Measurements from ENCODE around the gene ADH4.
"Not testable (repeated sequence)": the region's sequence is repeated elsewhere in the genome, so short reads cannot be mapped to it uniquely, and the experiment has no call there.

The ADH4 gene

GRCh38 chr4:99135541-99136162, 8.4 kb downstream of the ADH4 start:
- FAIRE-seq (no peak), DNase-seq (ENCODE audit: insufficient read length, low spot score) (no peak)

- DNase-seq (ENCODE audit: insufficient read length, low spot score) = no peak
- FAIRE-seq = no peak
Measured at GRCh38 chr4:99134586-99134985, 9.5 kb downstream of the ADH4 start.

GRCh38 chr4:99131378-99131777, 12.7 kb downstream of the ADH4 start:
- DNase-seq (ENCODE audit: insufficient read length, low spot score) (no peak), FAIRE-seq (no peak)

GRCh38 chr4:99126376-99126775, 17.7 kb downstream of the ADH4 start:
- FAIRE-seq (no peak), DNase-seq (ENCODE audit: insufficient read length, low spot score) (no peak)

- no peak for FAIRE-seq
- no peak for DNase-seq (ENCODE audit: insufficient read length, low spot score)
Measured at GRCh38 chr4:99121008-99121407, 23.1 kb downstream of the ADH4 start.

- DNase-seq (ENCODE audit: insufficient read length, low spot score) (no peak), FAIRE-seq (no peak)
Measured at GRCh38 chr4:99120501-99120900, 23.6 kb downstream of the ADH4 start.

- DNase-seq (ENCODE audit: insufficient read length, low spot score) (peak; percentile 4), FAIRE-seq (peak; percentile 83)
Measured at GRCh38 chr4:99117876-99118693, 26.0 kb downstream of the ADH4 start.

- not testable (repeated sequence) for DNase-seq (ENCODE audit: insufficient read length, low spot score); FAIRE-seq
Measured at GRCh38 chr4:99117122-99117841, 26.8 kb downstream of the ADH4 start.

GRCh38 chr4:99109286-99109685, 34.8 kb downstream of the ADH4 start:
- FAIRE-seq; DNase-seq (ENCODE audit: insufficient read length, low spot score): not testable (repeated sequence)

- no peak for DNase-seq (ENCODE audit: insufficient read length, low spot score)
- no peak for FAIRE-seq
Measured at GRCh38 chr4:99104153-99104552, 39.9 kb downstream of the ADH4 start.

GRCh38 chr4:99103166-99103565, 40.9 kb downstream of the ADH4 start:
- no peak for FAIRE-seq

GRCh38 chr4:99102634-99103033, 41.5 kb downstream of the ADH4 start:
- no peak for FAIRE-seq
- no peak for DNase-seq (ENCODE audit: insufficient read length, low spot score)

More at GRCh38 chr4:99103166-99103565, 40.9 kb downstream of the ADH4 start:
- no peak for DNase-seq (ENCODE audit: insufficient read length, low spot score)

GRCh38 chr4:99100876-99101275, 43.2 kb downstream of the ADH4 start:
- FAIRE-seq = no peak
- DNase-seq (ENCODE audit: insufficient read length, low spot score) = no peak

GRCh38 chr4:99099814-99100213, 44.3 kb downstream of the ADH4 start:
- not testable (repeated sequence) for DNase-seq (ENCODE audit: insufficient read length, low spot score); FAIRE-seq

GRCh38 chr4:99099311-99099710, 44.8 kb downstream of the ADH4 start:
- FAIRE-seq (no peak), DNase-seq (ENCODE audit: insufficient read length, low spot score) (no peak)

GRCh38 chr4:99091841-99092240, 52.3 kb downstream of the ADH4 start:
- FAIRE-seq = not testable (repeated sequence)

GRCh38 chr4:99091216-99091575, 52.9 kb downstream of the ADH4 start:
- DNase-seq (ENCODE audit: insufficient read length, low spot score) (no peak), FAIRE-seq (no peak)

More at GRCh38 chr4:99091841-99092240, 52.3 kb downstream of the ADH4 start:
- DNase-seq (ENCODE audit: insufficient read length, low spot score) = not testable (repeated sequence)

- FAIRE-seq (no peak), DNase-seq (ENCODE audit: insufficient read length, low spot score) (no peak)
Measured at GRCh38 chr4:99090481-99091215, 53.4 kb downstream of the ADH4 start.

- peak; percentile 39 for FAIRE-seq
Measured at GRCh38 chr4:99088481-99089365, 55.4 kb downstream of the ADH4 start, which contains the start of gene ADH5. ADH5 (minus strand) TSS chr4:99088788; CDS start chr4:99088700, 88 bp downstream.

GRCh38 chr4:99088023-99088449, 56.1 kb downstream of the ADH4 start:
- peak; percentile 67 for FAIRE-seq
- peak; percentile 13 for DNase-seq (ENCODE audit: insufficient read length, low spot score)

More at GRCh38 chr4:99088481-99089365, 55.4 kb downstream of the ADH4 start, which contains the start of gene ADH5:
- DNase-seq (ENCODE audit: insufficient read length, low spot score) = peak; percentile 71
